ENCODE data around the gene GIPC3. TPM values are rescaled to one million over a fixed set of nuclear protein-coding genes. Genes with fewer than 3 reads are reported as not detected.
"Not testable (repeated sequence)": the region's sequence is repeated elsewhere in the genome, so short reads cannot be mapped to it uniquely, and the experiment has no call there.

The GIPC3 gene
- total and polyA plus RNA-seq, 2 donors, result 0.52 to 0.91 TPM

DNA sequence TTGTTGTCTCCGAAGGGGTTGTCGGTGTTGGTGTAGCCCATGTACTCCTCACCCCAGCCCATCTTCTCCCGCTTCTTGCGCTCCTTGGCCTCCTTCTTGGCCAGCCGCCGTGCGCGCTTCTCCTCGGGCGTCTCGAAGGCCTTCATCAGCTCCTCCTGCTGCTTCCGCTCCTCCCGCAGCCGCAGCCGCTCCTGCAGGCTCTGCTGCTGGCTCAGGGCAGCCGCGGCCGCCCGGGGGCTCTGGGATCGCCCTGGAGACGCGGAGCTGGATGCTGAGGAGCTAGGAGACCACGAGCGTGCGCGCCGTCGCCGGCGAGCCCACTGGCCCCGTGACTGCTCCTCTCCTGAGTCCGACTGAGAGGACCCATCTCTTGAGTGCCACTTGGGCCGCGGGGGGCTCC, 38.4 kb downstream of the GIPC3 start:
- H3K4me3 ChIP-seq (ENCODE audit: low read length in 2 of 2), result no peak overlapping the region
- peaks cover 33 to 50% of the 10 kb centered on the region in 2 donors for H3K36me3 ChIP-seq (ENCODE audit: control insufficient read depth in 2 of 2, insufficient read depth in 2 of 2, low read length in 1 of 2)
- 93% methylated on average over 34 of the region's 34 CpGs for WGBS
- H3K4me1 ChIP-seq (ENCODE audit: control insufficient read depth in 2 of 2, insufficient read depth in 2 of 2, low read length in 2 of 2), result peaks cover 13 to 26% of the 10 kb centered on the region in 2 donors
- H3K9me3 ChIP-seq (ENCODE audit: control insufficient read depth in 2 of 2, insufficient read depth in 1 of 2, low read length in 1 of 2), result peaks cover 0 to 3% of the 10 kb centered on the region in 2 donors
- H3K27ac ChIP-seq (ENCODE audit: low read depth in 1 of 2, low read length in 1 of 2), result no peak overlapping the region
- no peak for DNase-seq (ENCODE audit: low read depth in 6 of 9, low spot score in 9 of 9)
- H3K27me3 ChIP-seq (ENCODE audit: control insufficient read depth in 2 of 2, insufficient read depth in 1 of 2, low read length in 1 of 2), result no peaks in the 10 kb centered on the region

GRCh38 chr19:3625996-3626472, 40.8 kb downstream of the GIPC3 start:
- Histone ChIP-seq H3K27me3 (ENCODE audit: control insufficient read depth in 2 of 2, insufficient read depth in 1 of 2, low read length in 1 of 2) (no peaks in the 10 kb centered on the region), H3K36me3 (ENCODE audit: control insufficient read depth in 2 of 2, insufficient read depth in 2 of 2, low read length in 1 of 2) (peaks cover 17 to 27% of the 10 kb centered on the region in 2 donors), H3K27ac (ENCODE audit: low read depth in 1 of 2, low read length in 1 of 2) (peak overlapping the region; percentile 36 to 38), H3K4me1 (ENCODE audit: control insufficient read depth in 2 of 2, insufficient read depth in 2 of 2, low read length in 2 of 2) (peaks cover 13 to 22% of the 10 kb centered on the region in 2 donors), H3K9me3 (ENCODE audit: control insufficient read depth in 2 of 2, insufficient read depth in 1 of 2, low read length in 1 of 2) (peaks cover 0 to 3% of the 10 kb centered on the region in 2 donors), H3K4me3 (ENCODE audit: low read length in 2 of 2) (peak overlapping the region; percentile 89 to 90)
- WGBS, result 2% methylated on average over 21 of the region's 21 CpGs
- no peak for DNase-seq (ENCODE audit: low read depth in 6 of 9, low spot score in 9 of 9)

DNA sequence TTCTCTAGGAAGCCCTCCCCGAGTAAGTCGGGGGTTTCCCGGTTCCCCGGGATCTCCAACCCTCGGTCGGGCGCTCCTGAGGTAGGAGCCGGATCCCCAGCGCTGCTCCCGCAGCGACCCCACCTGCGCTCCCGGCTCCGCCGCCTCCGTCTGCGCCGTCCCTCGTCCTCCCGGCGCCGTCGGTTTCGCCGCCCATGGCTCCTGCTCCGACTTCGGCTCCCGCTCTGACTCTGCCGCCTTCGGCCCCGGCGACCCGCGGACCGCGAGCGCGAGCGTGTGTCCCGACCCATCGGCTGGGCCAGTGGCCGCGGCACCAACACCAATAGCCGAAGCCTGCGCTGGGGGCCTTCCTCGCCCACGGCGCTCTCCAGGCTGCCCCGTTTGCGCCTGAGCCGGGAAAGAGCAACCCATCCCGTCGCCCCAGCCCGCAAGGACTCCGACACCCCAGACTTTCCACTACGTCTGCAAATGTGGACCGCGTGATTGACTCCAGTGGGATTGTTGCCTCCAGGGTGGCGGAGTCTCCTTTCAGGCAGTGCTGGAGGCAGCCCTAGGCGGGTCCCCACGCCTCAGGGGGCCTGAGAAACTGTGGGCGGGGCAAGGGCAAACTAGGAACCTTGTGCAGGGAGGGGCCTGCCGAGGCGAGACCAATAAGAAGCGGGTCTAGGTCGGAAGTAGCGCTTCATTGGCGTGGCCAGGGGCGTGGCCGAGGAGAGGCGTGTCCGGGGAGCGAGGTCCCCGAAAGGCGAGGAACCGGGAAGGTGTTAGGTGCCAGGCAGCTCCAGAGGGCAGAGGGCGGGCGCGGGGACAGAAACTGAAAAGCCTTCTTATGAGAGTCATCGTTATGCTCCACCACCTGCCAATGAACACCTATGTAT, 41.4 kb downstream of the GIPC3 start, which contains the start of gene CACTIN:
CACTIN (minus strand) TSS at position 318 of the 878 bp plus-strand sequence; CDS start at position 290, 28 bp downstream.
- H3K27ac ChIP-seq (ENCODE audit: low read depth in 1 of 2, low read length in 1 of 2), result peak within 1 kb of the TSS; percentile 86 to 94
- WGBS, result under 1% methylated on average over 80 of the region's 80 CpGs
- DNase-seq (ENCODE audit: low read depth in 6 of 9, low spot score in 9 of 9), result peak; percentile 91 to 99 (median 97)
- H3K9me3 ChIP-seq (ENCODE audit: control insufficient read depth in 2 of 2, insufficient read depth in 1 of 2, low read length in 1 of 2), result peaks cover 0 to 3% of the 10 kb centered on the region in 2 donors
- peak within 1 kb of the TSS; percentile 89 to 90 for H3K4me3 ChIP-seq (ENCODE audit: low read length in 2 of 2)
- no peaks in the 10 kb centered on the region for H3K27me3 ChIP-seq (ENCODE audit: control insufficient read depth in 2 of 2, insufficient read depth in 1 of 2, low read length in 1 of 2)
- peaks cover 10 to 27% of the 10 kb centered on the region in 2 donors for H3K36me3 ChIP-seq (ENCODE audit: control insufficient read depth in 2 of 2, insufficient read depth in 2 of 2, low read length in 1 of 2)
- H3K4me1 ChIP-seq (ENCODE audit: control insufficient read depth in 2 of 2, insufficient read depth in 2 of 2, low read length in 2 of 2), result peaks cover 13 to 22% of the 10 kb centered on the region in 2 donors

DNA sequence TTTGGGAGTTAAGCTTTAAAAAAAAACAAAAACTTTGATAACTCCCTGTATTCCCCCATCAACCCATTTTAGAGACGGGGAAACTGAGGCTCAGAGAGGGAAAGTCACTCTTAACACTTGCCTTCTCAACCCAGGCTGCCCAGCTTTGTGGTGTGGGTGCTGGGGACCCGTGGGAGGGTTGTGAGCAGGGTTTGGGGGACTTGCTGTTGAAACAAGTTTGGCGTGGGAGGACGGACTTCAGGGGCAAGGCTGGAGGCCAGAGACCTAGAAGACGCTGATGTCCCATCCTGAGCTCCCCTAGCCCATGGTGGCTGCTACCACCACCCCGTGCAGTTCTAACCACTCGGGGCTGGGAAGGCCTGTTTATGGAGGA, 42.1 kb downstream of the GIPC3 start:
- WGBS, result 72% methylated on average over 7 of the region's 7 CpGs
- Histone ChIP-seq H3K27ac (ENCODE audit: low read depth in 1 of 2, low read length in 1 of 2) (no peak overlapping the region), H3K4me3 (ENCODE audit: low read length in 2 of 2) (peak overlapping the region in 1 of 2 donors; percentile 26), H3K4me1 (ENCODE audit: control insufficient read depth in 2 of 2, insufficient read depth in 2 of 2, low read length in 2 of 2) (peaks cover 13 to 22% of the 10 kb centered on the region in 2 donors), H3K36me3 (ENCODE audit: control insufficient read depth in 2 of 2, insufficient read depth in 2 of 2, low read length in 1 of 2) (peaks cover 11 to 25% of the 10 kb centered on the region in 2 donors), H3K27me3 (ENCODE audit: control insufficient read depth in 2 of 2, insufficient read depth in 1 of 2, low read length in 1 of 2) (no peaks in the 10 kb centered on the region), H3K9me3 (ENCODE audit: control insufficient read depth in 2 of 2, insufficient read depth in 1 of 2, low read length in 1 of 2) (peaks cover 0 to 3% of the 10 kb centered on the region in 2 donors)
- no peak for DNase-seq (ENCODE audit: low read depth in 6 of 9, low spot score in 9 of 9)

GRCh38 chr19:3628766-3629165, 43.5 kb downstream of the GIPC3 start:
- H3K27me3 ChIP-seq (ENCODE audit: control insufficient read depth in 2 of 2, insufficient read depth in 1 of 2, low read length in 1 of 2); H3K27ac ChIP-seq (ENCODE audit: low read depth in 1 of 2, low read length in 1 of 2); DNase-seq (ENCODE audit: low read depth in 6 of 9, low spot score in 9 of 9); H3K9me3 ChIP-seq (ENCODE audit: control insufficient read depth in 2 of 2, insufficient read depth in 1 of 2, low read length in 1 of 2); H3K4me3 ChIP-seq (ENCODE audit: low read length in 2 of 2): not testable (repeated sequence)
- Histone ChIP-seq H3K4me1 (ENCODE audit: control insufficient read depth in 2 of 2, insufficient read depth in 2 of 2, low read length in 2 of 2) (peaks cover 13 to 22% of the 10 kb centered on the region in 2 donors), H3K36me3 (ENCODE audit: control insufficient read depth in 2 of 2, insufficient read depth in 2 of 2, low read length in 1 of 2) (peaks cover 7 to 16% of the 10 kb centered on the region in 2 donors)
- WGBS, result 85% methylated on average over 9 of the region's 9 CpGs

GRCh38 chr19:3631053-3631861, 46.0 kb downstream of the GIPC3 start:
- Histone ChIP-seq H3K27me3 (ENCODE audit: control insufficient read depth in 2 of 2, insufficient read depth in 1 of 2, low read length in 1 of 2) (no peaks in the 10 kb centered on the region), H3K4me1 (ENCODE audit: control insufficient read depth in 2 of 2, insufficient read depth in 2 of 2, low read length in 2 of 2) (peaks cover 0 to 8% of the 10 kb centered on the region in 2 donors), H3K4me3 (ENCODE audit: low read length in 2 of 2) (no peak overlapping the region), H3K36me3 (ENCODE audit: control insufficient read depth in 2 of 2, insufficient read depth in 2 of 2, low read length in 1 of 2) (peaks cover 7 to 16% of the 10 kb centered on the region in 2 donors), H3K27ac (ENCODE audit: low read depth in 1 of 2, low read length in 1 of 2) (no peak overlapping the region), H3K9me3 (ENCODE audit: control insufficient read depth in 2 of 2, insufficient read depth in 1 of 2, low read length in 1 of 2) (peaks cover 0 to 3% of the 10 kb centered on the region in 2 donors)
- no peak for DNase-seq (ENCODE audit: low read depth in 6 of 9, low spot score in 9 of 9)
- 97% methylated on average over 43 of the region's 43 CpGs for WGBS

DNA sequence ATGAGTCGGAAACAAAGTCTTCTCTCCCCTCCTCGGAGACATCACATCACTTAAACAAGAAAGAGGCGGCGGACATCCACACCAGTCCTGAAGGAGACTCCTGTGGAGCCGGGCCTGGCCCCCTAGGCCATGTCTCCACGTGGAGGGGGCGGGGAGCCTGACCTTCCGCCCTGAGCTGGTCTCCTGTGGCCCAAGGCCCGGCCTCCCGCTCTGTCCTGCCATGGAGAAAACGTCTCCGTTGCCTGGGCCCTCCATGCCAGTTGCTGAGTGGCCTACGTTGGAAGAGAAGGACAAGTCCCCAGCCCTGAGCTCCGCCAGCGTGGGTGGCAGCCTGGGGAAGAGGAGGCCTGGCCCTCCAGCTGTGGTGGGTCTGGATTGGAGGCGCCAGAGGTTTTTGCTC, 46.8 kb downstream of the GIPC3 start:
- WGBS, result 95% methylated on average over 16 of the region's 16 CpGs

DNA sequence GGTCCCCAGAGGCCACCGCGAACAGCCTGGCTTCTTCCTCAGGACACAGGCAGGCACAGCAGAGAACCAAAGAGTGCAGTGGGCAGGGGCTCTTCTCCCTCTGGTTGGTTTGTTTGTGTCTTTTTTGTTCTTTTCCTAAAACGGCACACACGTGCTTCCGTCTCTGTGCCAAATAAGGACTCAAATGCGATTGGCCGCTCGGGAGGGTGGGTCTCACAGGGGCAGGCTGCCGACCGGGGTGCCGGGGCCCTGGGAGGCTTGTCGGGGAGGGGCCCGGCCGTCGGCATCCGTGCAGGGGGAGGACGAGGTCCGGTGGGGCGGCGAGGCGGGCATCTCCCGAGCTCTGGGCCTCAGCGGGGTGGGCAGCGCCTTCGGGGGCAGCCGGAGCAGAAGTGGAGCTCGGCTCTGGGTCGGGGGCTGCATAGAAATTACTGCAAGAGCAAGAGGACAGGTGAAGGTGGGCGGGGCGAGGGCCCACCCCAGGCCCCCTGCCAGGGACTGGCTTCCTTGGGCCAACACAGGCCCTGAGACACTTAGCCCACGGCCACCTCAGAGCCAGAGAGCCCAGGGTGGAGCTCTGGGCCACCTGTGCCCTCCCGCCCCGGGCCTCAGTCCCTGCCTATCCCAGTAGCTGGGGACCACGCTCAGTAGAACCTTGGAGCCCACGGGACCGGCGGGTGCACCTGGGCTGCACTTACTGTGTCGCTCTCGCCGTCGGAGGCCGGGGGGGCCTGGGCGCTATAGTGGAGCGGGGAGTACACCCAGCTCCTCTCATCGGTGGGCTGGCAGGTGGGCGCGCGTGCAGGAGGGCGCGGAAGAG, 47.7 kb downstream of the GIPC3 start:
- Histone ChIP-seq H3K36me3 (ENCODE audit: control insufficient read depth in 2 of 2, insufficient read depth in 2 of 2, low read length in 1 of 2) (peaks cover 9 to 28% of the 10 kb centered on the region in 2 donors), H3K9me3 (ENCODE audit: control insufficient read depth in 2 of 2, insufficient read depth in 1 of 2, low read length in 1 of 2) (no peaks in the 10 kb centered on the region), H3K27ac (ENCODE audit: low read depth in 1 of 2, low read length in 1 of 2) (no peak overlapping the region), H3K4me3 (ENCODE audit: low read length in 2 of 2) (no peak overlapping the region), H3K27me3 (ENCODE audit: control insufficient read depth in 2 of 2, insufficient read depth in 1 of 2, low read length in 1 of 2) (no peaks in the 10 kb centered on the region), H3K4me1 (ENCODE audit: control insufficient read depth in 2 of 2, insufficient read depth in 2 of 2, low read length in 2 of 2) (no peaks in the 10 kb centered on the region)
- no peak for DNase-seq (ENCODE audit: low read depth in 6 of 9, low spot score in 9 of 9)
- 97% methylated on average over 50 of the region's 50 CpGs for whole genome bisulfite sequencing

More for the DNA sequence above, 46.8 kb downstream of the GIPC3 start:
- no peaks in the 10 kb centered on the region for H3K27me3 ChIP-seq (ENCODE audit: control insufficient read depth in 2 of 2, insufficient read depth in 1 of 2, low read length in 1 of 2)
- H3K4me1 ChIP-seq (ENCODE audit: control insufficient read depth in 2 of 2, insufficient read depth in 2 of 2, low read length in 2 of 2), result peaks cover 0 to 4% of the 10 kb centered on the region in 2 donors
- H3K36me3 ChIP-seq (ENCODE audit: control insufficient read depth in 2 of 2, insufficient read depth in 2 of 2, low read length in 1 of 2), result peaks cover 7 to 20% of the 10 kb centered on the region in 2 donors
- H3K9me3 ChIP-seq (ENCODE audit: control insufficient read depth in 2 of 2, insufficient read depth in 1 of 2, low read length in 1 of 2), result peaks cover 0 to 3% of the 10 kb centered on the region in 2 donors
- no peak overlapping the region for H3K27ac ChIP-seq (ENCODE audit: low read depth in 1 of 2, low read length in 1 of 2)
- no peak for DNase-seq (ENCODE audit: low read depth in 6 of 9, low spot score in 9 of 9)
- H3K4me3 ChIP-seq (ENCODE audit: low read length in 2 of 2), result no peak overlapping the region
